Effector memory CD4-positive, alpha-beta T cell (primary cell): ENCODE results near the gene BCAS1.
"Not testable (repeated sequence)": the region's sequence is repeated elsewhere in the genome, so short reads cannot be mapped to it uniquely, and the experiment has no call there.

Experiments used
- DNase-seq, 3 donors: peaks; one replicate each; pipeline ENCODE4 v3.0.0-alpha.2; 2020
- H3K27ac ChIP-seq: 2 replicates; pipeline ENCODE4 v1.7.0; 2013; ENCODE audit warnings: mild to moderate bottlenecking, low read length, moderate library complexity; ENCODE audit not compliant: insufficient read depth, poor library complexity, severe bottlenecking
- H3K27me3 ChIP-seq: replicated peaks from 2 replicates; pipeline ENCODE4 v1.7.0; 2013; ENCODE audit warnings: mild to moderate bottlenecking, low read length; ENCODE audit not compliant: insufficient read depth, control insufficient read depth, poor library complexity, severe bottlenecking
- H3K36me3 ChIP-seq: 2 replicates; pipeline ENCODE4 v1.7.0; 2013; ENCODE audit warnings: mild to moderate bottlenecking, low read length, moderate library complexity; ENCODE audit not compliant: control insufficient read depth, insufficient read depth
- H3K4me1 ChIP-seq: 2 replicates; pipeline ENCODE4 v1.7.0; 2013; ENCODE audit warnings: low read length, mild to moderate bottlenecking; ENCODE audit not compliant: control insufficient read depth, insufficient read depth, poor library complexity, severe bottlenecking
- H3K4me3 ChIP-seq: 2 replicates; pipeline ENCODE4 v1.7.0; 2013; ENCODE audit warnings: low read length, low read depth, mild to moderate bottlenecking; ENCODE audit not compliant: insufficient read depth, poor library complexity, severe bottlenecking
- H3K9me3 ChIP-seq: 2 replicates; pipeline ENCODE4 v1.7.0; 2013; ENCODE audit warnings: mild to moderate bottlenecking, low read length, moderate library complexity; ENCODE audit not compliant: control insufficient read depth

BCAS1 gene

GRCh38 chr20:53935344-53936084 lies 134.9 kb downstream of the BCAS1 start:
- no peak overlapping the region for H3K27ac ChIP-seq
- no peak overlapping the region for H3K4me3 ChIP-seq
- peaks cover 20% of the 10 kb centered on the region for H3K4me1 ChIP-seq
- no peaks in the 10 kb centered on the region for H3K36me3 ChIP-seq
- no peak for DNase-seq
- no peaks in the 10 kb centered on the region for H3K9me3 ChIP-seq
- H3K27me3 ChIP-seq = no peaks in the 10 kb centered on the region

GRCh38 chr20:53934421-53935343 lies 135.7 kb downstream of the BCAS1 start:
- H3K9me3 ChIP-seq = no peaks in the 10 kb centered on the region
- no peak for DNase-seq
- no peaks in the 10 kb centered on the region for H3K36me3 ChIP-seq
- H3K4me3 ChIP-seq = no peak overlapping the region
- no peak overlapping the region for H3K27ac ChIP-seq
- H3K4me1 ChIP-seq = peaks cover 20% of the 10 kb centered on the region
- H3K27me3 ChIP-seq = no peaks in the 10 kb centered on the region

- Histone ChIP-seq H3K27ac (no peak overlapping the region), H3K9me3 (no peaks in the 10 kb centered on the region), H3K36me3 (no peaks in the 10 kb centered on the region), H3K4me1 (peaks cover 20% of the 10 kb centered on the region), H3K27me3 (no peaks in the 10 kb centered on the region), H3K4me3 (no peak overlapping the region)
- DNase-seq = no peak
Observed at GRCh38 chr20:53933232-53933846, 137.1 kb downstream of the BCAS1 start.

GRCh38 chr20:53932655-53933192 lies 137.7 kb downstream of the BCAS1 start:
- peaks cover 20% of the 10 kb centered on the region for H3K4me1 ChIP-seq
- DNase-seq, H3K4me3 ChIP-seq, H3K36me3 ChIP-seq, H3K27me3 ChIP-seq, H3K9me3 ChIP-seq, H3K27ac ChIP-seq: not testable (repeated sequence)

GRCh38 chr20:53931597-53931996 lies 138.8 kb downstream of the BCAS1 start:
- Histone ChIP-seq H3K36me3 (no peaks in the 10 kb centered on the region), H3K27me3 (no peaks in the 10 kb centered on the region), H3K27ac (no peak overlapping the region), H3K9me3 (no peaks in the 10 kb centered on the region), H3K4me1 (peaks cover 20% of the 10 kb centered on the region), H3K4me3 (no peak overlapping the region)
- no peak for DNase-seq

GRCh38 chr20:53930651-53931504 lies 139.5 kb downstream of the BCAS1 start:
- no peaks in the 10 kb centered on the region for H3K9me3 ChIP-seq
- DNase-seq = no peak
- H3K4me3 ChIP-seq = no peak overlapping the region
- H3K4me1 ChIP-seq = peaks cover 19% of the 10 kb centered on the region
- no peak overlapping the region for H3K27ac ChIP-seq
- H3K36me3 ChIP-seq = no peaks in the 10 kb centered on the region
- H3K27me3 ChIP-seq = no peaks in the 10 kb centered on the region

- DNase-seq = no peak
- Histone ChIP-seq H3K4me1 (peaks cover 13% of the 10 kb centered on the region), H3K4me3 (no peak overlapping the region), H3K27me3 (no peaks in the 10 kb centered on the region), H3K9me3 (no peaks in the 10 kb centered on the region), H3K27ac (no peak overlapping the region), H3K36me3 (no peaks in the 10 kb centered on the region)
Observed at GRCh38 chr20:53929974-53930650, 140.3 kb downstream of the BCAS1 start.

GRCh38 chr20:53929399-53929798 lies 141.0 kb downstream of the BCAS1 start:
- no peaks in the 10 kb centered on the region for H3K36me3 ChIP-seq
- peaks cover 6% of the 10 kb centered on the region for H3K4me1 ChIP-seq
- no peak for DNase-seq
- no peaks in the 10 kb centered on the region for H3K9me3 ChIP-seq
- no peak overlapping the region for H3K4me3 ChIP-seq
- H3K27ac ChIP-seq = no peak overlapping the region
- no peaks in the 10 kb centered on the region for H3K27me3 ChIP-seq

GRCh38 chr20:53927990-53928389 lies 142.4 kb downstream of the BCAS1 start:
- no peak overlapping the region for H3K27ac ChIP-seq
- H3K36me3 ChIP-seq = no peaks in the 10 kb centered on the region
- no peak for DNase-seq
- H3K9me3 ChIP-seq = no peaks in the 10 kb centered on the region
- H3K27me3 ChIP-seq = no peaks in the 10 kb centered on the region
- H3K4me3 ChIP-seq = no peak overlapping the region
- H3K4me1 ChIP-seq = no peaks in the 10 kb centered on the region
